Activated CD8-positive, alpha-beta T cell treated with anti-CD3 and anti-CD28 coated beads for 36 hours (primary cell): ENCODE measurements around the gene PARD3. TPM values are rescaled to one million over a fixed set of nuclear protein-coding genes. Genes with fewer than 3 reads are reported as not detected.

Experiments used
- ATAC-seq: fragments of 200-7000 bp; cut with Tn5 transposase; one replicate; pipeline ENCODE4 v1.10.0; 2021; ENCODE audit warnings: mild to moderate bottlenecking, moderate library complexity
- CTCF ChIA-PET: fragments of 350-600 bp; sonication (Branson Sonifier 250); formaldehyde crosslinking; loops from one replicate; lab custom pipeline; 2021; ENCODE audit warnings: antibody characterized with exemption; lab: Charles Lee
- POLR2A ChIA-PET: fragments of 350-600 bp; sonication (Branson Sonifier 250); formaldehyde crosslinking; loops from one replicate; lab custom pipeline; 2021; ENCODE audit warnings: antibody characterized with exemption; lab: Charles Lee
- DNase-seq: peaks from one replicate; pipeline ENCODE4 v3.0.0-alpha.2; 2020
- H3K27ac Mint-ChIP-seq: one replicate; pipeline ENCODE4 v1.8.0; 2021; ENCODE audit warnings: mild to moderate bottlenecking, mixed read lengths
- H3K27me3 Mint-ChIP-seq: one replicate; pipeline ENCODE4 v1.8.0; 2021; ENCODE audit warnings: mixed read lengths
- H3K36me3 Mint-ChIP-seq: one replicate; pipeline ENCODE4 v1.8.0; 2021; ENCODE audit warnings: low read depth, mixed read lengths
- H3K4me1 Mint-ChIP-seq: one replicate; pipeline ENCODE4 v1.8.0; 2021; ENCODE audit warnings: low read depth, mixed read lengths
- H3K4me3 Mint-ChIP-seq: one replicate; pipeline ENCODE4 v1.8.0; 2021; ENCODE audit warnings: mild to moderate bottlenecking, moderate library complexity, mixed read lengths
- H3K9me3 Mint-ChIP-seq: one replicate; pipeline ENCODE4 v1.8.0; 2021; ENCODE audit warnings: mixed read lengths
- intact Hi-C: fragments of 100-400 bp; cut with micrococcal nuclease; formaldehyde crosslinking; loops from one replicate; pipeline ENCODE4 v1.10.0; 2022
- total RNA-seq, 2 experiments: library from RNA; stranded (reverse); gene quantifications; one replicate each; pipeline ENCODE4 v1.2.3, GENCODE V29; 2021
- TF ChIP-seq, protein P1 (sequence below): fragments of 200-600 bp; IDR thresholded peaks from one replicate; pipeline ENCODE4 v1.8.0; 2022; ENCODE audit warnings: antibody characterized with exemption, mild to moderate bottlenecking

The PARD3 gene
- total RNA-seq, 2 experiments from 2014 or later: 1.6 to 2.0 TPM

DNA sequence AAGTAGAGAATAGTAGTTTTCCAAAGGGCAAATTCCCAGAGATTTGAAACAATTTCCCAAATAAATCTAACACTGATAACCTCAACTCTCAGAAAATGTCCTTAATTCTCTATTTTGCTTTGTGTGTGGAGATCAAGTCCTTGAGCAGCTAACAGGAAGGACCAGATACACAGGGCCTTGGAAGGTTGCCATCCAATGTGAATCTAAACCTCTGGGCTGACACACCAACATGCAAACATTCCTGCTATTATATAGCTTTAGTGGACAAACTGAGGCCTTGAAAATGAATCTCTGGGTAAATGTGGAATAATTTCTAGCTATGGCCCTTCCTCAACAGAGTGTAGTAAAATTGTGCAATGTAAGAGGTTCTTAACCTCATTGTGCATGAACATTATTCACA is 44.1 kb upstream of the PARD3 start:
- peaks cover 1% of the 10 kb centered on the region for H3K27me3 Mint-ChIP-seq
- no peak for ATAC-seq

DNA sequence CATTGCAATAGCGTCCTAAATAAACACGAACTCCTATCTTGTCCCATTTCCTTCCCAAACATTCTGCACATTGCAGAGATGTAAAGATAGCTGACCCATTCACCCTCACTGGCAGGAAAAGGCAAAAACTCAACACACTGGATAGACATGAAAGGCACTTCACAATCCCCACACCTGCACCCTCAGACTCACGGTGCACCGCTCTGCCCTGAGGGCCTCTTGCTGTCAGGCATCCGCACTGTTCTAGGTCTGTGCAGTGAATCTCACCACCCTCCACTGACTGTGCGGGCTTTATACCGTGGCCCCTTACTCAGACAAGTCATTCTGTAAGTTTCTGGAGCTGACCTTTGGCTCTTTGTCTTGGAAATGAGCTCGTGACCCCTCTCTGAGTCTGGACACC is 42.9 kb upstream of the PARD3 start:
- H3K27ac Mint-ChIP-seq: no peak overlapping the region
- peaks cover 1% of the 10 kb centered on the region for H3K27me3 Mint-ChIP-seq
- no peaks in the 10 kb centered on the region for H3K4me1 Mint-ChIP-seq
- ChIA-PET POLR2A (no interaction called here), CTCF (no interaction called here)
- H3K9me3 Mint-ChIP-seq: no peaks in the 10 kb centered on the region
- intact Hi-C loops: no loop called here
- no peak overlapping the region for H3K4me3 Mint-ChIP-seq
- no peak for ATAC-seq
- TF ChIP-seq, protein P1, sequence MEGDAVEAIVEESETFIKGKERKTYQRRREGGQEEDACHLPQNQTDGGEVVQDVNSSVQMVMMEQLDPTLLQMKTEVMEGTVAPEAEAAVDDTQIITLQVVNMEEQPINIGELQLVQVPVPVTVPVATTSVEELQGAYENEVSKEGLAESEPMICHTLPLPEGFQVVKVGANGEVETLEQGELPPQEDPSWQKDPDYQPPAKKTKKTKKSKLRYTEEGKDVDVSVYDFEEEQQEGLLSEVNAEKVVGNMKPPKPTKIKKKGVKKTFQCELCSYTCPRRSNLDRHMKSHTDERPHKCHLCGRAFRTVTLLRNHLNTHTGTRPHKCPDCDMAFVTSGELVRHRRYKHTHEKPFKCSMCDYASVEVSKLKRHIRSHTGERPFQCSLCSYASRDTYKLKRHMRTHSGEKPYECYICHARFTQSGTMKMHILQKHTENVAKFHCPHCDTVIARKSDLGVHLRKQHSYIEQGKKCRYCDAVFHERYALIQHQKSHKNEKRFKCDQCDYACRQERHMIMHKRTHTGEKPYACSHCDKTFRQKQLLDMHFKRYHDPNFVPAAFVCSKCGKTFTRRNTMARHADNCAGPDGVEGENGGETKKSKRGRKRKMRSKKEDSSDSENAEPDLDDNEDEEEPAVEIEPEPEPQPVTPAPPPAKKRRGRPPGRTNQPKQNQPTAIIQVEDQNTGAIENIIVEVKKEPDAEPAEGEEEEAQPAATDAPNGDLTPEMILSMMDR: no peak
- H3K36me3 Mint-ChIP-seq: no peaks in the 10 kb centered on the region
- no peak for DNase-seq

More for the DNA sequence above, 44.1 kb upstream of the PARD3 start:
- no peaks in the 10 kb centered on the region for H3K36me3 Mint-ChIP-seq
- no peaks in the 10 kb centered on the region for H3K4me1 Mint-ChIP-seq
- H3K9me3 Mint-ChIP-seq: no peaks in the 10 kb centered on the region
- no peak overlapping the region for H3K27ac Mint-ChIP-seq
- ChIA-PET POLR2A (no interaction called here), CTCF (no interaction called here)
- intact Hi-C loops: no loop called here
- DNase-seq: no peak
- TF ChIP-seq, protein P1: no peak
- no peak overlapping the region for H3K4me3 Mint-ChIP-seq

DNA sequence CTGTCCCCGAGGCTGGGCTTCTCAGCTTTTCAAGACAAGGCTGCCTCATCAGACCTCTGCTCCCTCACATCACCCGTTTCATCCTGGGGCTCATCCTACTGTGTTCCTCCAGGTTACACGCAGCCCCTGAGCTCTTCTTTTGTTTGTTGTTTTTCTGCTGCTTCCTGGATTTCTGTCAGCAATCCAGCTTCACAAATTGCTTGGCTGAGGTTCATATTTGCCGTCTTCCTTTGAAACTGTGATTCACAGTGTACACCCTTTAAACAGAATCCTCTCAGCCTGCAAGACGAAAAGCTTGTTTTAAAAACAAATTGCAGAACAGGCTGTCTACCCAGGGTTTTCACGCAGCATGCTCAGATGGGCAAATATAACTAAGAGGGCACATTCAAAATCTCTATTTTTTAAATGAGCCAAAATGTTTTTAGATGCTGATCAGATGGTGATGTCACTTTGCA is 39.1 kb upstream of the PARD3 start:
- Mint-ChIP-seq H3K27ac (no peak overlapping the region), H3K4me3 (no peak overlapping the region), H3K27me3 (no peaks in the 10 kb centered on the region), H3K4me1 (no peaks in the 10 kb centered on the region), H3K9me3 (no peaks in the 10 kb centered on the region), H3K36me3 (no peaks in the 10 kb centered on the region)
- ATAC-seq (no peak), DNase-seq (no peak)
- ChIA-PET CTCF (no interaction called here), POLR2A (no interaction called here)
- TF ChIP-seq, protein P1: no peak
- intact Hi-C loops: no loop called here

DNA sequence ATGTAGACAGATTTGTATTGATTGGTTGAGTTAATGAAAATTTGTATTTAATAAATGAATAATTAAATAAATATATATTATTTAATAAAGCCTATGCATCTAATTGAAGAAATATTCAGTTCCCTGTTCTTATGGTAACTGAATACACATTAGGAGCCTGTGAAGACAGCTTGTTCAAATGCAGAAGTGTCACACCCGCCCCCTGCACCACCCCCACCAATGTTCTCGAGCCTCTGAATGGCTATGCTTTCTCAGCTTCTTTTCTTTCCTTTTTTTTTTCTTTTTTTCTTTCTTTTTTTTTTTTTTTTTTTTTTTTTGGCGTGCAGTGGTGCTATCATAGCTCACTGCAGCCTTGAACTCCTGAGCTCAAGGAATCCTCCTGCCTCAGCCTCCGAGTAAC is 38.3 kb upstream of the PARD3 start:
- no peaks in the 10 kb centered on the region for H3K36me3 Mint-ChIP-seq
- CTCF ChIA-PET: interaction anchor here (1.0 to 1.2 kb wide), 2 partner anchors 12 to 29 kb away, joined by 3 read pairs; no protein-coding TSS in a partner anchor

DNA sequence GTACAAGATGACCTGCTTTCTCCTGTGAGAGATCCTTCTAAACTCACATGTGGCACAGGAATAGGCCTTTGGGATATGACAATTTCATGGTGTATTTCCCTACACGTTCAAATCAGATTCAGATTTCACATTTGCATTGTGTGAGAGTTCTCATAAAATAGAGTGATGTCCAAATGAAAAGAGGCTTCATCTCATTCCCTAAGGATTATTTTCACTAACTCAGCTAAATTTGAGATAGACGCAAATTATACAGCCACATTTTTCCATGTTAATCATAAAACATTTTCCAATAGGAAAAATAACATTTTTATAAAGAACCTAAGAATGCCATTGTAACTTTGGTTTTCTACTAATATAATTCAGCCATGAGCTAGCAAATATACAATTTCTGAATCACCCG is 35.5 kb upstream of the PARD3 start:
- Mint-ChIP-seq H3K27ac (no peak overlapping the region), H3K9me3 (no peaks in the 10 kb centered on the region), H3K36me3 (no peaks in the 10 kb centered on the region), H3K27me3 (no peaks in the 10 kb centered on the region), H3K4me3 (no peak overlapping the region), H3K4me1 (no peaks in the 10 kb centered on the region)
- intact Hi-C loops: no loop called here
- DNase-seq (no peak), ATAC-seq (no peak)
- TF ChIP-seq, protein P1: no peak
- ChIA-PET POLR2A (no interaction called here), CTCF (no interaction called here)

More for the DNA sequence above, 38.3 kb upstream of the PARD3 start:
- H3K27ac Mint-ChIP-seq: no peak overlapping the region
- H3K4me3 Mint-ChIP-seq: no peak overlapping the region
- no peaks in the 10 kb centered on the region for H3K9me3 Mint-ChIP-seq
- POLR2A ChIA-PET: no interaction called here
- intact Hi-C loops: no loop called here
- no peaks in the 10 kb centered on the region for H3K4me1 Mint-ChIP-seq
- no peaks in the 10 kb centered on the region for H3K27me3 Mint-ChIP-seq
- ATAC-seq (no peak), DNase-seq (no peak)
- TF ChIP-seq, protein P1: no peak
